ENCODE data around the gene CBX4. TPM values are rescaled to one million over a fixed set of nuclear protein-coding genes. Genes with fewer than 3 reads are reported as not detected.

Gene CBX4
- total and polyA plus RNA-seq, 2 of the 13 experiments (the other 11 are each of a cell fraction or from before 2014, with no cell fraction given): 25.8 to 50.8 TPM

GRCh38 chr17:79800325-79801155 is 38.7 kb downstream of the CBX4 start (continued):
- TF ChIP-seq ZHX2 (IDR thresholded peaks at IDR 0.05; ENCODE audit: low read depth) (no peak), ZHX2 (CRISPR knock-in tag; IDR thresholded peaks at IDR 0.05; ENCODE audit: borderline replicate concordance) (no peak), CCAR2 (optimal IDR thresholded peaks at IDR 0.05; ENCODE audit: low read depth, low read length) (peak; percentile 53), BATF2 (CRISPR knock-in tag; IDR thresholded peaks at IDR 0.05) (no peak), ZNF292 (CRISPR knock-in tag; IDR thresholded peaks at IDR 0.05; ENCODE audit: borderline replicate concordance, low read depth) (0 out of 2 replicates have a peak, but pooled peaks have one; percentile 15), ZNF343 (CRISPR knock-in tag; IDR thresholded peaks at IDR 0.05) (no peak), ZNF704 (CRISPR knock-in tag; IDR thresholded peaks at IDR 0.05; ENCODE audit: borderline replicate concordance) (no peak), RBAK (CRISPR knock-in tag; IDR thresholded peaks at IDR 0.05) (no peak), ZNF256 (CRISPR knock-in tag; conservative IDR thresholded peaks at IDR 0.05) (no peak), HNRNPH1 (optimal IDR thresholded peaks at IDR 0.05; ENCODE audit: low read depth, low read length) (no peak), ZNF558 (CRISPR knock-in tag; IDR thresholded peaks at IDR 0.05; ENCODE audit: borderline replicate concordance) (0 out of 2 replicates have a peak, but pooled peaks have one; percentile 49), E2F2 (CRISPR knock-in tag; IDR thresholded peaks at IDR 0.05; ENCODE audit: borderline replicate concordance) (no peak; the same call in 1 of the 2 replicates), FOXC1 (CRISPR knock-in tag; IDR thresholded peaks at IDR 0.05; ENCODE audit: borderline replicate concordance) (no peak), ZNF747 (CRISPR knock-in tag; IDR thresholded peaks at IDR 0.05; ENCODE audit: borderline replicate concordance) (0 out of 2 replicates have a peak, but pooled peaks have one; percentile 54), CREB3 (CRISPR knock-in tag; IDR thresholded peaks at IDR 0.05) (no peak), THAP7 (CRISPR knock-in tag; IDR thresholded peaks at IDR 0.05) (no peak; the same call in 1 of the 2 replicates)
